Stimulated activated CD8-positive, alpha-beta memory T cell treated with anti-CD3 and anti-CD28 coated beads, Interleukin-4, amount 100 ng/mL, for 24 hours (primary cell): Measurements from ENCODE around the gene IRAK1.
A peak's percentile ranks its signal among the peaks of the same experiment; 100 is the strongest.
"Not testable (repeated sequence)": the region's sequence is repeated elsewhere in the genome, so short reads cannot be mapped to it uniquely, and the experiment has no call there.

Experiments used
- DNase-seq: peaks from one replicate; pipeline ENCODE4 v3.0.0-alpha.2; 2020; ENCODE audit warnings: low read depth

The IRAK1 gene

DNA sequence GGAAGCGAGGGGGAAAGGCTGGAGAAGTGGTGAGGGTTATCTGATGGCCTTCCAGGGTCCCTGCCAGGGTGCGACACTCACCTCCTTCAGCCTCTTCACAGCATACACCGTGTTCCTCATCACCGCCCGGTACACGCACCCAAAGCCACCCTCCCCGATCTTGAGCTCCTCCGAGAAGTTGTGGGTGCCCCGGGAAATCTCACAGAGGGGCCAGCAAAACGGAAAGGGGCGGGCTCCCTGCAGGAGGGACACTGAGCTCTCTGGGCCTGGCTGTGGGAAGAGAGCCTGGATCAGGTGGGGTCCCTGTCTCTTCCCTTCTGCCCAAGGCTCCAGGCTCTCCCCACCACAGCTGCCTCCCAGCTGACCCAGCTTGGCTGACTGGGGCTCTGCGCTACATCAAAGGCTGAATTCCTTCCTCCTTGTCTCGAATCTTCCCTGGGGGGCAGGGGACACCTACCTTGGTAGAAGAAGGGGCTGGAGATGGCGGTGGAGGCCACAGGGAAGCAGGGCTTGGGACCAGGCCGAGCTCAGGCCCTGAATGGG lies 1.1 kb downstream of the IRAK1 start:
- no peak for DNase-seq

DNA sequence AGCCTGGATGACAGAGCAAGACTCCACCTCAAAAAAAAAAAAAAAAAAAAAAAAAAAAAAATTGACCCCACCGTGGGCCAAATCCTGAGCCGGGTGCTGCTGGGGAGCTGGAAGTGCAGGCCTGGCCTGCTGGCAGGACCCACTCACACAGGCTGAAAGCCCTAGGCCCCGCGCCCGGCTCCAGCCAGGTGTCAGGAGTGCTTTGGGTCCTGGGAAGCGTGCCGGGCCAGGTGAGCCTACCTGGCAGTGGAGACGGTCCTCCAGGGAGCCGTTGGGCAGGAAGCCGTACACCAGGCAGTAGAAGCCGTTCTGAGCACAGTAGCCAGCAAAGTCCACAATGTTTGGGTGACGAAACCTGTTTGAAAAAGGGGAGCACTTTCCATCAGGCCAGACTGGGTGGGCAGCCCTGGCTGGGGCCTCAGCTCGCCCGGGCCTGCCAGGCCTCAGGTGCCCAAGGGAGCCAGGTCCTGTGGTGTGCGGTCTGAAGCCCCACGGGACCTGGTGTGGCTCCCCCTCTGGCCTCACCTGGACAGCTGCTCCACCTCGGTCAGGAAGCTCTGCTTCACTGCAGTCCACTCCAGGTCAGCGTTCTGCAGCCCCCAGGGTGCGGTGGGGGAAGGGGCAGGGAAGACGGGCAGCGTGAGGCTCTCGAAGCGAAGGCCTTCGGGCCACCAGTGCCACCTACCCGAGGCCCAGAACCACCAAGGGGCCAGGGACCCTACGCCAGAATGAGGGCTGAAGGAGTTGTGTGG lies 1.8 kb downstream of the IRAK1 start:
- no peak for DNase-seq

DNA sequence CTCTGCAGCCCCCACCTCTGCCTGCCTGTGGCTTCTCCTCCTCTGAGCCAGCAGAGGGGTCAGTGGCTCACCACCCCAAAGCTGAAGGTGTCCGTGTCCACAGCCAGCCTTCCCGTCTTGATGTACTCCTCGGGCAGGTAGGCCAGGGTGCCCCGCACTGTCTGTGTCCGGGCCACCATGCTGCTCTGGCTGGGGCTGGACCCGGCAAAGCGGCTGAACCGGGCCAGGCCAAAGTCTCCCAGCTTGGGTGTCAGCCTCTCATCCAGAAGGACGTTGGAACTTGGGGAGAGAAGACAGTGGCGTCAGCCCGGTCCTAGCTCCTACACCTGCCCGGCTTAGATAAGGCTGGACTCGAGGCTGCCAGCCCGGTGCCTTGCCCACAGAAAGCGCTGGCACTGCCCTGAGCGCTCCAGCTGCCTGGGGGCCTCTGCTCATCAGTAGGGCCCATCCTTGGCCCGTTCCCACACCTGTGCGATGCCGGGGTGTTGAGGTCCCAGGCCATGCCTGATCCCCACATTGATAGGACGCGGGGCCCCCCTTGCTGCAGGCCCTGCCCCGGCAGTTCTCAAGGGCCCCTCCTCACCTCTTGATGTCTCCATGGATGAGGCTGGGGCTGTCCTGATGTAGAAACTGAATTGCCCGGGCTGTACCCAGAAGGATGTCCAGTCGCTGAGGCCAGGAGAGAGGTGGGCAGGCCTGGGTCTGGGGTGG lies 3.2 kb downstream of the IRAK1 start:
- DNase-seq = no peak

DNA sequence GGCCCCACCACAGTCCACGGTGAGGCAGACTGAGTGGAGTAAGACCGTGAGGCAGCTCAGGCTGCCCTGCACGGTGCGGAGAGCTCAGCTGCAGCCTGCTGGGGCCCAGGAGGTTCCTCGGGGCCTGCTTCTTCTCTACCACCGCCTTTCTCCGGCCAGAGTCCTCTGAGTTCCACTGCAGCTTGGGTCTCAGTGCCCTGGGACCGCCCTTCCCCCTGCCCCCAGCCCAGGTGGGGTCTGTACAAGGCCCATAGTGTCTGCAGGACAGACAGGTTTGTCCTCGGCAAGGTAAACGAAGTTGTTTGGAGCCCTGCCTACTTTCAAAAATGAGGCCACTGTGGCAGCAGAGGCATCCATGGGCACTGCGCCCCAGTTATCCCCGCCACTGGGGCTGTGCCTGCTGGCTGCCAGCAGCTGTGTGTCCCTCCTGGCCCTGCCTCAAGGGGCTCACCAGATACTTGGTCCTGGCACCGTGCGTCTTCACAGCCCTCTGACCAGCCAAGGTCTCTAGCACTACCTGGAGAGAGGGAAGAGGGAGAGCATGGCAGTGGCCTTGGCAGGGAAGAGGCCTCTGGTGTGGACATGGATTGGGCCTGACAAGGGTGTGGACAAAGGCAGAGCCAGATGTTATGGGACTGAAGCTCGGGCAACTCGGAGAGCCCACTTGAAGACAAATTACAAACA lies 4.0 kb downstream of the IRAK1 start:
- DNase-seq = no peak

DNA sequence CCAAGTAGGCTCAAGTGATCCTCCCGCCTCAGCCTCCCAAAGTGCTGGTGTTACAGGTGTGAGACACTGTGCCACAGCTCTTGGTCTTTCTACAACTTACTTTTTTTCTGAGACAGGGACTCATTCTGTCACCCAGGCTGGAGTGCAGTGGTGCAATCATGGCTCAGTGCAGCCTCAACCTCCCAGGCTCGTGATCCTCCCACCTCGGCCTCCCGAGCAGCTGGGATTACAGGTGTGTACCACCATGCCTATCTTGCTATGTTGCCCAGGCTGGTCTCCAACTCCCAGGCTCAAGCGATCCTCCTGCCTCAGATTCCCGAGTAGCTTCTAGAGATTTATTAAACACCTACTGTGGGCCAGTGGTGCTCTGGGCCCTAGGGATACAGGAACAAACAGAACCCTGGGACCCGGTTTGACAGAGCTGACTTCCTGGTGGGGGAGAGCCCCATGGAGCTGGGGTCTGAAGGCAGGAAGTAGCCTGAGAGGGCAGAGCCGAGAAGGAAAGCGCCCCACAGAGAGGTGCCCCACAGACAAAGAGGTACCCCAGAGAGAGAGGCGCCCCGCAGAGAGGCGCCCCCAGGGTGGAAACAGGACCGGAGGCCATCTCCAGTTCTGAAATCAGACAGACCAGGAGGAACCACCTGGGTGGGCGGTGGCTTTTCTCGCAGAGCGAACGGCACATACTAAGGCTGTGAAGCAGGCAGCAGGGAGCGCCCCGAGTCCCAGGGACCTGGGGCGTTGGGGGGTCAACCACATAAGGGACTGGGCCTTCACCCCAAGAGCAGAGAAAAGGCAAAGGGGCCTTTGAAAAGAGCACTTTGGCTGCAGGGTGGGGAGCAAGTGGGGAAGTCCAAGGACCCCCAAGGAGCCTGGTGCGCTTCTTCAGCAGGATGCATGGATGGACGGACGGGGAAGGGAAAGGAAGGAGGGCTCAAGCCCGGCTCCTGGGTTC lies 5.0 kb downstream of the IRAK1 start:
- DNase-seq = no peak

DNA sequence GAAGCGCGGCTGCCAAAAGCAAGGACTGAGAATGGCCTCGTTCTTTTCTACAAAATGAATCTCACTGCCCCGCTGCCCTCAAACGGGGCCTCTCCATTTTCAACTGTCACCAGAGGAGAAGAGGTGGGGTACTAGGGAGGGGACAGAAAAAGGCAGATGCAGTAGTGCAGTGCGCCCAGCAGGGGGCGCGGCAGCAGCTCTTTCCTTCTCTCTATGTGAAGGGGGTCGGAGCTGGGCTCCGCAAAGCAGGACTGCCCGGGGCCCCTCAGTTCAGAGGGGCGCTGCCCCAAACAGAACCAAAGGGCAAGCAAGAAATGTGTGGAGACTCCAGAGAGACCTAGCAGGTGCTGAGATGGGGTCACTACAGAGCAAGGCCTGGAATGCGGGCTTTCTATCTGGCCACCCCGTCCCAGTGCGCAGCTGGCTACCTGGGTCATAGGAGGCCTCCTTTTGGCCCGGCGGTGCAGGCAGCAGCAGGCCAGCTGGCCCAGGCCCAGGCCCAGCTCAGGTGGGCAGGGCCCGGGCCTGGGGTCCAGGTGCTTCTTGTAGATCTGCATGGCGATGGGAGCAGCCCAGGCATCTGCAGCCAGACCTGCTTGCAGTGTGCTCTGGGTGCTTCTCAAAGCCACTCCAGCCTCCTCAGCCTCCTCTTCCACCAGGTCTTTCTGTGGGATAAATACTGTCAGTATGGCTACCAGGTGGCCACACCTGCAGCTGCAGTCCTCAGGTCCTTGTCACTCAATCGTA lies 5.9 kb downstream of the IRAK1 start:
- DNase-seq = peak; percentile 39

DNA sequence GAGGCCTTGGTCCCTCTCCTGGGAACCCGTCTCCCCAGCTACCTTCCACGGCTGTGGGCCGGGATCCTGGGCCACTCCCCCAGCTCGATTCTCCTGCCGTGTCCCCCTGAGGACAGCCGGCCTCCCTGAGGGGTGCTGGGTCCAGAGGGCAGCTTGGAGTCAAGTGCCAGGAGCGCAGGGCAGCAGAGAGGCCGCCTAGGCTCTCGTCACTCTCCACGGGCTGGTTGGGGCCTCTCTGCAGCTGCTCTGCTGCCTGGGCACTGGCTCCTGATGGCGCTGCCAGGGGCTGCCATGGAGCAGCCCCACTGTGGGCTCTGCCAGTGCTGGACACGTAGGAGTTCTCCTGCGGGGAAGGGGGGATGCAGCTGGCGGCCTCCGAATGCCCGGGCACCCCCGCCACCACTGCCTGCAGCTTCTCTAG lies 6.7 kb downstream of the IRAK1 start:
- DNase-seq = no peak

DNA sequence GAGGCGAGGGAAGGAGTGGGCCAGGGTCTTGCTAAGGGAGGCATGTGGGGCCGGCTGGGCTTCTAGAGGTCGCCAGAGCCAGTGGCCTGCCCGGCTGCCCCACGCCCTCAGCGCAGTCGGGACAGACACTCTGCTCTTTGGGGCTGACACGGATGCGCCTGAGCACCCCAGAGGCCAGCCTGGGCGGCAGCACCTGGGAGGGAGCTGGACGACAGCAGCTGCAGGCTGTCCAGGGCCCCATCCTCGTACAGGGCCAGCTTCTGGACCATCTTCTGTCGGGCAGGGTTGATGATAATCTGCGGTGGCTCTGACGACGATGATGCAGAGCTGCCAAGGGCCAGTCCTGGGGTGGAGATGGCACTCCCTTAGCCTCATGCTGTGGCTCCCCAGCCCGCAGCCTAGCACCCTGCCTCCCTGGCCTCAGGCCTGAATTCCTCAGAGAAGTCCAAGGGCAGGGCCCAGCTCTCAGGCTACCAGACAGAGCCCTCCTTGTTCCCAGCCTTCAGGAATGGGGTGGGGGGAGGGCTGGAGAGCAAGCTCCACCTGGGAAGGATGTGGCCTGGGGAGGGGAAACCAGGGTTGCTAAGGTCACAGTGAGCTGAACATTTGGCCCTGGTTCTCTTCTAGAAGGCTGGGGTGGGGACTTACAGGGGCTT lies 7.2 kb downstream of the IRAK1 start:
- DNase-seq = no peak

DNA sequence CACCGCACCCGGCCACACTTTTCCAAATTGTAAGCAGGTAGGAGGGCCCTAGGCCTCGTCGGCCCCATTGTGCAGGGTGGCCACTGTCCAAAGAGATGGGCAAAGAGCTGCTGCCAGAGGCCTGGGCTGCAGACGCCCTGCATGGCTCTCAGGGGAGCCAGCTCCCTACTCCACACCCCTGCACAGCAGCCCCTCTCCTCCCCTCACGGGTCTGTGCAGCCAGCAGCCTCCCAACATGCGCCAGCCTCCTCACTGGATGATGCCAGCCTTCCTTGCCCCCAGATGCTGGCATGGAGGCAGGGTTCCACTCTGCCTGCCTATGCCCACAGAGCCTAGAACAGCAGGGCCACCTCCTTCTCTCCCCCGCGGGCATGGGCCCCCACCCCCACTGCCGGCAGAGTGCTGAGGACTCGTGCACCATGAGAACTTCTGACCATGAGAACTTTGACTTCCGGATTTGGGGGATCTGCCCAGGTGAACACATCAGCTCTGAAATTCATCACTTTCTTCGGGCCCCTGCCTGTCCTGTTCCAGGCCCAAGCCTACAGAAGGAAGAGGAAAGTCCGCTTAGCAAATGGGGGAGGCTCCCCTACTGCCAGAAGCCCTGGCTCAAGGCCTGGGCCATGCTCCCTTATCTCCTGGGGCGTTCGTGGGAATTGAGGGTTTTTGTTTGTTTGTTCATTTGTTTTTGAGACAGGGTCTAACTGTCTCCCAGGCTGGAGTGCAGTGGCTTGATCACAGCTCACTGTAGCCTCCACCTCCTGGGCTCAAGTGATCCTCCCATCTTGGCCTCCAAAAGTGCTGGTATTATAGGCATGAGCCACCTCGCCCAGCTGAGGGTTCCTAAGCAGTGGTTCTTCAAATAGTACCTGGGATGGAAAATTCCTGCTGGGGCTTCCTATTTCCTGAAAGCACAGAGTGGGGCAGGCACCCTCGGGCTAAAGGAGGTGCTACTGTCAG lies 8.0 kb downstream of the IRAK1 start:
- DNase-seq = no peak

DNA sequence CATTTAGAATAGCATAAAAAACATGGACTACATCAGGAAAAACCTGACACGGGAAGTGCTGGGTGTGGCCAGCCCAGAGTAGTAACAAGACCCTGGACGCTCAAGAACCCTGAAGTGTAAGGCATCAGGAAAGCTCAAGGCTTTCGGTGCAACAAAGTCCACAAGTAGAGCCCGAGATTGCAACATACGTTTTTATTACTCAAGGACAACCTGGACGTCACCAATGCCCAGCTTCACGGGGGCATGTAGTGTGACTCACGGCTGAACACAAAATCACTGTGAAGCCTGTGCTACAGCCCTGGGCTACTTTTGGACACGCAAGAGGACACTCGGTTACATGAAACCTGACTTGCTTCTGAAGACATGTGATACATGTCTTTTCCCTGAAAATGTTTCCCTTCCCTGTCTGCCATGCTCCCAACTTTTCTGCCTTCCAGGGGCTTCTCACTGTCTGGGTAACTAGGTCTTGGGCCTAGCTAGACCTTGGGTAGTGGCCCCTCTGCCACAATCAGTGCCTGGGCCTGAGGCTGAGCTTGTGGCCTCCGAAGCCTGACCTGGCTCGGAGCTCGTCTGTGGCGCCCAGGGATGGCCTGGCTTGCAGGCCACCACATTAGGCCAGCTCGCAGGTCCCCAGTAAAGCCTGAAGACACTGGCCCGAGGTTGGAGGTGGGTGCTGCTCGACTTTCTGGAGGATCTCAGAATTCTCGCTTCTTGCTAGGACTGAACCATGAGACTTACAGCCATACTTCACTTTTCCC lies 9.2 kb downstream of the IRAK1 start:
- DNase-seq = no peak

DNA sequence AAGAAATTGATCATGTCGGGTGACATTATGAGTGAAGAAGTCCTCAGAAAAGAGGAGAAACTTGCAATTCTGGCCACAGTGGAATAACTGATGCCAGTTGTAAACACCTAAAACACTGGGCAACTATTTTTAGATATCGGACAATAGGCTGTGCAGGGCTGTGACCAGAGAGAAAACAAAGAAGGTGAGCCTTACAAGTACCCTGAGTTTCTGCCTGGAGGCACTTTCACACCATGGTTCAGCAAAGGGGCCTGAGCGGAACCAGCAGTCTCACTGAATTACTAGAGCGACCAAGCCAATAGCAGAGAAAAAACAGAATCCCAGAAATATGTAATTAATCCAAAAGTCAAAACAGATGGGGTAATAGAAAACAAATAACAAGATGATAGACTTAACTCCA lies 11.2 kb downstream of the IRAK1 start:
- no peak for DNase-seq

DNA sequence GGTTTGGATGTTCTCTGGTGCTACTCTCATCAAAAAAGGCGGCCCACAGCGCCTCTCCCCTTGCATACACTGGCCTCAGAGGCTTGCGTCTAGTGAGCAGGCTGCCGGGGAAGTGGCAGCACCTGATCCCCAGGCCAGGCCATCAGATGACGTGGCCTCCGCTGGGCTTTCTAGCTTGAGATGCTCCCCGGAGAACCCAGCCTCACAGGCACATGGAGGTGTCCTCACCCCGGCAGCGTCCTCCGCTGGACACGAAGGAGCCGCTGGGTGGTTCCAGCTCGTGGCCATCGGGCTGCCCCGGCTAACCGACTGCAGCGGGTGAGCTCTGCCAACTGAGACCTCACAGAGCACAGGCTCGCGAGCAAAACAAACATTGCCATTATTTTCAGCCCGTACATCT lies 12.8 kb downstream of the IRAK1 start:
- no peak for DNase-seq

DNA sequence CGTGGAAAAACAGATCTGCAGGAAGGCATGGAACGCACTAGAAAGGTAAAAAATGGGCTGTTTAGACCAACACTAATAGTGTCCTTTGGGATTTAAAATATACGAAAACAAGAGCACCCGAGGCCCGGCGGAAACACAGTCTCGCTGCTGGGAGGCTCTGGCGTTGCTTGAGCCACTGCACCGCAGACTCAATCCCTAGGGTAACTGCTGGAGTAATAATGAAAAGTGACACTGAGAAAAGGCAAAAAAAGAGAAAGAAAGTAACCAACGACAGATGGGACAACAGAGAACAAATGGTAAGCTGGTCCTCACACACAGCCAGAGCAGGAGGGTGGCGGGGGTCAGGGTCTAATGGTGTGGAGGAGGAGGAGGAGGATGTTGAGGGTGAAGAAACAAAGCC lies 15.4 kb downstream of the IRAK1 start:
- no peak for DNase-seq

DNA sequence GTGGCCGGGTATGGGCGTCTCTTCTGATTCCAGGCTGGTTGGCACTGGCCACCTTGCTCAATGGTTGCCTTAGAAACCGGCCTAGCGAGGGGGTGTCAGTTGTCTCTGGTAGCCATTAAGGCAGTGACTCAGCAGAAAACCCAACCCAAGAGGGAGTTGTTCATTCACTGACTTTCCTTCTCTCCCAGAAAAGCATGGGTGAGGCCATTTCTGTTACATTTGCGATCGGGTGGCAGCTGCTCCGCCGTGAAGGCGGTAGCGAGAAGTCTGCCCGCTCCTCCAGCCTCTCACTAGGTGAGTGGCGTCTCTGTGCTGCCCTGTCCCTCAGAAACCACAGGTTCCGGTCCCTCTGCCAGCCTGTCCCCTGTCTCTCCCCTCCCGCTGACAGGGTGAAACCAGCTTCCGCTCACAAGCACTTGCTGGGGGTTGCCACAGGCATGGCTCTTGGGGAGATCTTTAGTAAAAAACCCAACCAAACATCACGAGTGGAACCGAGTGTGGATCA lies 17.4 kb downstream of the IRAK1 start:
- peak; percentile 24 for DNase-seq

DNA sequence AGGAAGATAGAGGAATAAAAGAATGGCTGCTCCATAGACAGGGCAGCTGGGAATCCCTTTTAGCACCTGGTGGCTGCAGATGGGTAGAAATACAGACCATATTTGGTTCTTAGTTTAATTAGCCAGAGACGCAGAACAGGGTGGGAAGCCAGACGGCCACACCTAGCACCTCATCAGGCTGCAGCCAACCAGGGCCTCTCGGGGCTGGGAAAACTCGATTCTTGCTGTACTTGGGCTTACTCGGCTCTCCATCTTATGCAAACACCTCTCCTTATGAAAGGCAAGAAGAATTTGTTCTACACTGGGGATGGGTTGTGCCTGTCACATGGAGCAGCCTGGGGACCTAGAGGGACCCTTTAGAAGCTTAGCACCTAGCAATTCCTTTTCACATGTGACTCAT lies 19.7 kb downstream of the IRAK1 start:
- DNase-seq = no peak

DNA sequence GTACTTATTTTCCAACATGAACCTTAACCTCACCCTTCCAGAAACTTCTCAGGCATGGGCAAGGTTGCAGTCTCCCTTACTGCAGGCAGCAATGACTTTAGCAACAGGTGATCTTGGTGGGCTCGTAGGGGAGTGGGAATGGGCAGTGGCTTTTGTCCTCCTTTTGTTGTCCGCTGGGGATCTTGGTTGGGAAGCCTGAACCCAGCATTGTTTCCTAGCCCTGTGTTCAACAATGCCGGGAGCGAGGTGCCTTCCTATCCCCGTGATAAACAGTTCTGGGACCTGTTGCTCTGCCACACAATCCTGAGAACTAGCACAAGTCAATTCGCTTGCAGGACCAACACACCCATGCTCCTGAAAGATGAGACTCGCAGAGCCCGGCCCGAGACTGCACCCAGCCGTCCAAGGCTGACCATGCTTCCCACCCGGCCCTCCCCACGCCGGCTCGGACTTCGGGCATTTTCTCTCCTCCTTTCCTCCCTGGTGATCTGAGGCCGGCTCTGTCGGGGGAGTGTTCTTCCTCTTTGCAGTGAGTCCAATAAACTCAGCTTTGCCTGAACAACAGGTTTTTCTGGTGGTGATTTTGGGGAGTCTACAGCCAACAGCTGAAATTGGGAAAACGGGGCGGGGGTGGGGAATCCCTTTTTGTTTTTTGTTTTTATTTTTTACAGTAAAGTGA lies 20.2 kb downstream of the IRAK1 start:
- no peak for DNase-seq

DNA sequence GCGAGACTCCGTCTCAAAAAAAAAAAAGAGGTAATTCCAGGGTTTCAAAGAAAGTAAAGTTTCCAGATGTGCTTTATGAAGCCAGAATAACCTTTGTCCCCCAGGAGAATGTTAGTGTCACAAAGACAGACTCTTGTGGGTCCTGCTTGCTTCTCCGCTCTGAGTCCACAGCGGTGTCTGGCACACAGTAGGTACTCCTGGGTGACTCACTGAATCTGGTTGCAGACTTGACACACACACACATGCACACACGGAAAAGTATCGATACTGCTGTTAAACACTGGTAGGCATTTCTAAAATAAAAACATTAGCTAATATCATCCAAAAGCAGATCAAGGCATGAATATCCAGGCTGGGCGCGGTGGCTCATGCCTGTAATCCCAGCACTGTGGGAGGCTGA lies 24.2 kb downstream of the IRAK1 start:
- no peak for DNase-seq

DNA sequence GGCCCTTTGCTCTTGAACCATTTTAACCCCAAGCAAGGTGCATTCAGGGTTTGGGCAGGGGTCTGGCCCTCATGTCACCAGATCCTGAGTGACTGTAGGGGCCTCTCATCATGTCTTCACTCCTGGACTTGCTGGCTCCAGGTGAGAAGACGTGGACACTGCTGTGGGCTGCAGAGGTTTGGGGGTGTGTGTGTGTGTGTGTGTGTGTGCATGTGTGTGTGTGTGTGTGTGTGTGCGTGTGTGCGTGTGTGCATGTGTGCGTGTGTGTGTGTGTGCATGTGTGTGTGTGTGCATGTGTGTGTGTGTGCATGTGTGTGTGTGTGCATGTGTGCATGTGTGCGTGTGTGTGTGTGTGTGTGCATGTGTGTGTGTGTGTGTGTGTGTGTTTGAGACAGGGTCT lies 25.3 kb downstream of the IRAK1 start:
- not testable (repeated sequence) for DNase-seq
